ENCODE measurements around the gene TTC21B.
A peak's percentile ranks its signal among the peaks of the same experiment; 100 is the strongest.

The TTC21B gene

DNA sequence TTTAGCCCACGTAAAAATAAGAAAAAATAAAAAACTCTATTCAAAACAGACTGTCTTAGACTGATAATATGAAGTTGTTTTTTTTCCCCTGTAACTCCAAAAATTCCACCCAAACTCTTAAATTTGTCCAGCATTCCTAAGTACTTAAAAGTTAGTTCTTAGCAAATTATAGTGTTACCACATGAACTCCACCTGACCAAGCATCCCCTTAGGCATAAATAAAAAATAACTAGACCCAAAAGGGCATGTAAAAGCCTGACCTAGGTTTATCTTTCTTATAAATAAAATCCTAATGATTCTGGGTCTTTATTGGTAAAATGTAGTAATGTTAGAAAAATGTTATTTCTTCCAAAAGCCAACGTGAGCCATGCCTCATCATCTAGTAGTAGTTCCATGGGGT is 54.3 kb downstream of the TTC21B start:
- no peak overlapping the region for H3K27ac ChIP-seq (replicated peaks)
- no peak for DNase-seq (ENCODE audit: low read depth in 1 of 2, low spot score in 1 of 2)
- H3K27me3 ChIP-seq (ENCODE audit: insufficient read depth, poor library complexity, severe bottlenecking): no peaks in the 10 kb centered on the region
- TF ChIP-seq SPI1 (IDR thresholded peaks at IDR 0.05; ENCODE audit: borderline replicate concordance, low read depth) (no peak), GABPA (IDR thresholded peaks at IDR 0.05; ENCODE audit: low read depth) (no peak), POLR2AphosphoS5 (IDR thresholded peaks at IDR 0.05; ENCODE audit: low read depth) (no peak)
- TF ChIP-seq, protein P1, sequence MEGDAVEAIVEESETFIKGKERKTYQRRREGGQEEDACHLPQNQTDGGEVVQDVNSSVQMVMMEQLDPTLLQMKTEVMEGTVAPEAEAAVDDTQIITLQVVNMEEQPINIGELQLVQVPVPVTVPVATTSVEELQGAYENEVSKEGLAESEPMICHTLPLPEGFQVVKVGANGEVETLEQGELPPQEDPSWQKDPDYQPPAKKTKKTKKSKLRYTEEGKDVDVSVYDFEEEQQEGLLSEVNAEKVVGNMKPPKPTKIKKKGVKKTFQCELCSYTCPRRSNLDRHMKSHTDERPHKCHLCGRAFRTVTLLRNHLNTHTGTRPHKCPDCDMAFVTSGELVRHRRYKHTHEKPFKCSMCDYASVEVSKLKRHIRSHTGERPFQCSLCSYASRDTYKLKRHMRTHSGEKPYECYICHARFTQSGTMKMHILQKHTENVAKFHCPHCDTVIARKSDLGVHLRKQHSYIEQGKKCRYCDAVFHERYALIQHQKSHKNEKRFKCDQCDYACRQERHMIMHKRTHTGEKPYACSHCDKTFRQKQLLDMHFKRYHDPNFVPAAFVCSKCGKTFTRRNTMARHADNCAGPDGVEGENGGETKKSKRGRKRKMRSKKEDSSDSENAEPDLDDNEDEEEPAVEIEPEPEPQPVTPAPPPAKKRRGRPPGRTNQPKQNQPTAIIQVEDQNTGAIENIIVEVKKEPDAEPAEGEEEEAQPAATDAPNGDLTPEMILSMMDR (IDR thresholded peaks at IDR 0.05; ENCODE audit: insufficient read depth, low read length): no peak
- TF ChIP-seq, protein P2, sequence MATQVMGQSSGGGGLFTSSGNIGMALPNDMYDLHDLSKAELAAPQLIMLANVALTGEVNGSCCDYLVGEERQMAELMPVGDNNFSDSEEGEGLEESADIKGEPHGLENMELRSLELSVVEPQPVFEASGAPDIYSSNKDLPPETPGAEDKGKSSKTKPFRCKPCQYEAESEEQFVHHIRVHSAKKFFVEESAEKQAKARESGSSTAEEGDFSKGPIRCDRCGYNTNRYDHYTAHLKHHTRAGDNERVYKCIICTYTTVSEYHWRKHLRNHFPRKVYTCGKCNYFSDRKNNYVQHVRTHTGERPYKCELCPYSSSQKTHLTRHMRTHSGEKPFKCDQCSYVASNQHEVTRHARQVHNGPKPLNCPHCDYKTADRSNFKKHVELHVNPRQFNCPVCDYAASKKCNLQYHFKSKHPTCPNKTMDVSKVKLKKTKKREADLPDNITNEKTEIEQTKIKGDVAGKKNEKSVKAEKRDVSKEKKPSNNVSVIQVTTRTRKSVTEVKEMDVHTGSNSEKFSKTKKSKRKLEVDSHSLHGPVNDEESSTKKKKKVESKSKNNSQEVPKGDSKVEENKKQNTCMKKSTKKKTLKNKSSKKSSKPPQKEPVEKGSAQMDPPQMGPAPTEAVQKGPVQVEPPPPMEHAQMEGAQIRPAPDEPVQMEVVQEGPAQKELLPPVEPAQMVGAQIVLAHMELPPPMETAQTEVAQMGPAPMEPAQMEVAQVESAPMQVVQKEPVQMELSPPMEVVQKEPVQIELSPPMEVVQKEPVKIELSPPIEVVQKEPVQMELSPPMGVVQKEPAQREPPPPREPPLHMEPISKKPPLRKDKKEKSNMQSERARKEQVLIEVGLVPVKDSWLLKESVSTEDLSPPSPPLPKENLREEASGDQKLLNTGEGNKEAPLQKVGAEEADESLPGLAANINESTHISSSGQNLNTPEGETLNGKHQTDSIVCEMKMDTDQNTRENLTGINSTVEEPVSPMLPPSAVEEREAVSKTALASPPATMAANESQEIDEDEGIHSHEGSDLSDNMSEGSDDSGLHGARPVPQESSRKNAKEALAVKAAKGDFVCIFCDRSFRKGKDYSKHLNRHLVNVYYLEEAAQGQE (IDR thresholded peaks at IDR 0.05; ENCODE audit: insufficient replicate concordance, low read depth): no peak
- H3K4me3 ChIP-seq (replicated peaks; ENCODE audit: insufficient read depth, low read length): no peak overlapping the region

DNA sequence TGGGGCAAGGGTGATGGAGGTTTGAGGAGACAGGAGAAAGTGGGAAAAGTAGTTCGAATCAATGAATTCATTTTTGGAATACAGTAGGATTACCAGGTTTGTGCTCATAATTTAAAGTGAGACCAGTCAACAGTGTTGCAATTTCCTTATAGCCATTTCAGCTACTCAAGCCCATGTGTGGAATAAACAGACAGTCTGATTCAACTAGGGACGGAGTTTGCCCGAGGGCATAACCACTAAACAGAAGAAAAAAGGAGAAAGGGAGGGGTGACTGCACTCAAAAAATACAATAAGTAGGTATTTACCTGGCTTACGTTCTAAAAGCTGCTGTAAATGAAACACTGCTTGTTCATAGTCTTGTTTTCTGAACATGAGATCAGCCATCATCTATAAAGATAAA is 55.2 kb downstream of the TTC21B start:
- no peak overlapping the region for H3K4me3 ChIP-seq (replicated peaks; ENCODE audit: insufficient read depth, low read length)
- DNase-seq (ENCODE audit: low read depth in 1 of 2, low spot score in 1 of 2): no peak
- TF ChIP-seq, protein P2 (IDR thresholded peaks at IDR 0.05; ENCODE audit: insufficient replicate concordance, low read depth): no peak
- no peaks in the 10 kb centered on the region for H3K27me3 ChIP-seq (ENCODE audit: insufficient read depth, poor library complexity, severe bottlenecking)
- H3K27ac ChIP-seq (replicated peaks): no peak overlapping the region

DNA sequence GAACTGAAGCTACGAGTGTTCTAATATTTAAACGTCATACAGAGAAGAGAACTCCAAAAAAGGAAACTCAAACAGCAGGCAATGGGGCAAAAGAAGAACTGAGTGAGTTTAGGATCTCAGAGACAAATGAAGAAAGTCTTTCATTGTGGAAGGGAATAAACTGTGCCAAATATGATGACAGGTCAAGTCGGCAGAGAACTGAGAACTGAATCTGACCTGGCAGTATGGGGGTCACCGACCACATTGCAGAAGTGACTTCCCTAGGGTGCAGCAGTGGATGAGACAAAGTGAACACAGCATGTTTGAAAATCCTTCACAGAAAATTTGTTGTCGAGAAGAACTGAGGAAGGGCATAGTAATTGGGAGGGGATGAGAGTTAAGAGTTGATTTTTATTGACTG is 55.9 kb downstream of the TTC21B start:
- TF ChIP-seq POLR2AphosphoS5 (IDR thresholded peaks at IDR 0.05; ENCODE audit: low read depth): no peak
- TF ChIP-seq, protein P1 (IDR thresholded peaks at IDR 0.05; ENCODE audit: insufficient read depth, low read length): no peak
- TF ChIP-seq, protein P2 (IDR thresholded peaks at IDR 0.05; ENCODE audit: insufficient replicate concordance, low read depth): no peak
- TF ChIP-seq GABPA (IDR thresholded peaks at IDR 0.05; ENCODE audit: low read depth): no peak
- peak; percentile 41; the same call in 1 of the 2 replicates for TF ChIP-seq SPI1 (IDR thresholded peaks at IDR 0.05; ENCODE audit: borderline replicate concordance, low read depth)
- Histone ChIP-seq H3K4me3 (replicated peaks; ENCODE audit: insufficient read depth, low read length) (no peak overlapping the region), H3K27ac (replicated peaks) (no peak overlapping the region), H3K27me3 (ENCODE audit: insufficient read depth, poor library complexity, severe bottlenecking) (no peaks in the 10 kb centered on the region)
- DNase-seq (ENCODE audit: low read depth in 1 of 2, low spot score in 1 of 2): peak; percentile 18 to 24

DNA sequence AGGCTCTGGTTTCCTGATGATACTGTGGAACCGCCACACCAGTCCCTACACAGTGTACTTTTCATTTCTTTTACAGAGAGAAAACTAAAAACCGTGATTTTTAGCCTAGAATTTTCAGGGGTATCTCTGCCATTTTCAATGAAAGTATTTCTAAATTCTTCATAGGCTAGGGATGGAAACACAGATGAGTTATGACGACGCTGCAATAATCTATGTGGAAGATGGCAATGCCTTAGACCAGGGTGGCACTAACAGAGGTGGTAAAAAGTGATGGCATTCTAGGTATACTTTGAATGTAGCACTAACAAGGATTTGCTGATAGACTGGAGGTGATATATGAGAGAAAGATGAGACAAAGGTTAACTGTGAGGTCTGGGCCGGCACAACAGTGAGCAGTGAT is 56.5 kb downstream of the TTC21B start:
- DNase-seq (ENCODE audit: low read depth in 1 of 2, low spot score in 1 of 2): no peak
- TF ChIP-seq, protein P2 (IDR thresholded peaks at IDR 0.05; ENCODE audit: insufficient replicate concordance, low read depth): no peak
- TF ChIP-seq, protein P1 (IDR thresholded peaks at IDR 0.05; ENCODE audit: insufficient read depth, low read length): no peak
- no peak for TF ChIP-seq GABPA (IDR thresholded peaks at IDR 0.05; ENCODE audit: low read depth)
- TF ChIP-seq SPI1 (IDR thresholded peaks at IDR 0.05; ENCODE audit: borderline replicate concordance, low read depth): no peak
- no peak for TF ChIP-seq POLR2AphosphoS5 (IDR thresholded peaks at IDR 0.05; ENCODE audit: low read depth)
- Histone ChIP-seq H3K27me3 (ENCODE audit: insufficient read depth, poor library complexity, severe bottlenecking) (no peaks in the 10 kb centered on the region), H3K27ac (replicated peaks) (no peak overlapping the region), H3K4me3 (replicated peaks; ENCODE audit: insufficient read depth, low read length) (no peak overlapping the region)

Measured in HL-60 (cell line).